ENCODE measurements around the gene SNAI3.

Gene SNAI3

GRCh38 chr16:88721815-88722755, 35.8 kb upstream of the SNAI3 start:
- FAIRE-seq = no peak
- DNase-seq (ENCODE audit: low spot score) = no peak

DNA sequence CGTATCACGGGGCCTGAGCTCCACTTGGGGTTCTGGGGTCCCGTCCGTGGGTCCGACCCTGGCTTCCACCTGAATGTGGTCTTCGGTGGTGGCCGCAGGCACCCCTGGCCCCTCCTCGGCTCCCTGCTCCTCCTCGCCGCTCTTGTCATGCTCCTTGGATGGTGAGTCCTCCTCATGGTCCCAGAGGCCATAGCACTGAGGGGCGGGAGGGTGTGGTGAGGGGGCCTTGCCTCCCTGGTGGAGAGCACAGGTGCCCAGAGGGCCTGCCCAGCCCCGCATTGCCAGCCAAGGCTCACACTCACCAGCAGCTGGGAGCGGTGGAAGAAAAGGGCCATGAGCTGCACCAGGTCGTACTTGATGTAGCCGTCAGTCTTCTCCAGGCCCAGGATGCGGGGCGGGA, 34.9 kb upstream of the SNAI3 start:
- DNase-seq (ENCODE audit: low spot score) (no peak), FAIRE-seq (no peak)

- FAIRE-seq = no peak
Measured at GRCh38 chr16:88720396-88720970, 34.2 kb upstream of the SNAI3 start.

DNA sequence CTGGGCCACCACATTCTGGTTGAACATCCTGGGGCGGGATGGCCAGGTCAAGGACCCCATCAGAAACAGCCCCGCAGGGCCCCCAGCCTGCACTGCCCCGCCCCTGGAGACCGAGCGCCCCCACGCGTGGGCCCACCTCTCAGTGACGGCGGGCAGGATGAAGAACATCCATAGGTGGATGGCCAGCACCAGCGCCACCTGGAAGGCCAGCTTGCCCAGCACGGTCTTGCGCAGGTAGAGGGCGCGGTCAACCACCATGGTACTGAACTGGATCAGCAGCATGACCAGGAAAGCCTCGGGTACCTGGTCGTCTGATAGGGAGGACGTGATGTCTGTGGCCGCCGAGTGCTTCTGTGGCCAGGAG, 33.6 kb upstream of the SNAI3 start:
- DNase-seq (ENCODE audit: low spot score) = no peak
- FAIRE-seq = no peak

More at GRCh38 chr16:88720396-88720970, 34.2 kb upstream of the SNAI3 start:
- DNase-seq (ENCODE audit: low spot score) = no peak

GRCh38 chr16:88719267-88719932, 33.1 kb upstream of the SNAI3 start:
- FAIRE-seq = no peak
- no peak for DNase-seq (ENCODE audit: low spot score)

DNA sequence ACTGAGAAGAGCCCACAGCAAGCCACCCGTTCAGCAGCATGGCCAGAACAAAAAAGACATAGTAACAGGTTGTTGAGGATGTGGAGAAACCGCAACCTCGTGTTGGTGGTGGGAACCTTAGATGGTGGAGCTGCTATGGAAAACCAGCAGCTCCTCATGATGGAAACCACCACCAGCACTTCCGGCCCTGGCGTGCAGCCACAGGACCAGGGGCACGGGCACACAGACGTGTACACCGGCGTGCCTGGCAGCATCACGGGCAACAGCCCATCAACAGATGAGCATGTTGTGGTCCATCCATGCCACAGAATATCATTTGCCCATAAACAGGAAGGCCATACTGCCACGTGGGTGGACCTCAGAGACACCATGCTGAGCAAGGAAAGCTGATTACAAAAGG, 31.9 kb upstream of the SNAI3 start:
- DNase-seq (ENCODE audit: low spot score) (no peak), FAIRE-seq (no peak)

- FAIRE-seq (no peak), DNase-seq (ENCODE audit: low spot score) (no peak)
Measured at GRCh38 chr16:88716601-88717001, 30.3 kb upstream of the SNAI3 start.

DNA sequence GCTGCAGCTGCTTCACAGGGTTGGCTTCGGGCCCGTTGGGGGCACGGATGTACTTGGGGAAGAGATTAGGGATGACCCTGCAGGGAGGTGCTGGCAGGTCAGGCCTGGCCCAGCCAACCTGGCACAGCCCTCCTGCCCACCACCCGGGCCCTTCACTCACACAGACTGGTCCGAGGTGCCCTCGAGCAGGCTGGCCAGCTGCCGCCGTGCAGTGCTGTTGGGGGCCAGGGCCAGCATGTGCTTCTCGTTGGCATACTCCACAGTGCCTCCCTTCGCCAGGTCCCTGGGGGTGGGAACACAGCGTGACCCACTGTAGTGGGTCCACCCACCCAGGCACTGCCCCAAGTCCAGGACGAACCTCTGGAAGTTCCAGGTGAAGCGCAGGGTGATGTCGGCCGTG, 29.9 kb upstream of the SNAI3 start:
- no peak for FAIRE-seq

GRCh38 chr16:88715312-88716190, 29.2 kb upstream of the SNAI3 start:
- FAIRE-seq (no peak), DNase-seq (ENCODE audit: low spot score) (no peak)

More for the DNA sequence above, 29.9 kb upstream of the SNAI3 start:
- no peak for DNase-seq (ENCODE audit: low spot score)

GRCh38 chr16:88714420-88715302, 28.4 kb upstream of the SNAI3 start:
- DNase-seq (ENCODE audit: low spot score) = no peak
- FAIRE-seq = no peak

- FAIRE-seq = no peak
- no peak for DNase-seq (ENCODE audit: low spot score)
Measured at GRCh38 chr16:88713568-88714419, 27.5 kb upstream of the SNAI3 start.

- FAIRE-seq (no peak), DNase-seq (ENCODE audit: low spot score) (no peak)
Measured at GRCh38 chr16:88713054-88713453, 26.7 kb upstream of the SNAI3 start.

GRCh38 chr16:88712362-88712979, 26.2 kb upstream of the SNAI3 start:
- FAIRE-seq (no peak), DNase-seq (ENCODE audit: low spot score) (no peak)

GRCh38 chr16:88711750-88712340, 25.5 kb upstream of the SNAI3 start:
- FAIRE-seq (no peak), DNase-seq (ENCODE audit: low spot score) (no peak)

DNA sequence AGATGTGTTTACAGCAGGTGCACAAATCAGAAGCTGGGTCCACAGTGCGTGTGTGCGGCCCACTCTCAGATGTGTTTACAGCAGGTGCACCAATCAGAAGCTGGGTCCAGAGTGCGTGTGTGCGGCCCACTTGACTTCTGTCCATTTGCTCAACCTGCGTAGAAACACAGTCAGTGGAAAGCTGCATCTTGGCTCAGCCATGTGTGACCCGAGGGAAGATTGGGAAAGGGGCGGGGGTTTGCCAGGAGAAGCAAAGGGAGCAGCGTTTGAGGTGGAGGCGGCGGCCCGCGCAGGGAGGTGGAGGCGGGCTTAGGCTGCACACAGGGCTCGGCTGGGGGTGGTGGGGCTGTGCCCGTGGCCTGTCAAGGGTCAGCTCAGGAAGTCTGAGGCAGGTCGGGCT, 24.2 kb upstream of the SNAI3 start:
- no peak for FAIRE-seq
- DNase-seq (ENCODE audit: low spot score) = no peak

DNA sequence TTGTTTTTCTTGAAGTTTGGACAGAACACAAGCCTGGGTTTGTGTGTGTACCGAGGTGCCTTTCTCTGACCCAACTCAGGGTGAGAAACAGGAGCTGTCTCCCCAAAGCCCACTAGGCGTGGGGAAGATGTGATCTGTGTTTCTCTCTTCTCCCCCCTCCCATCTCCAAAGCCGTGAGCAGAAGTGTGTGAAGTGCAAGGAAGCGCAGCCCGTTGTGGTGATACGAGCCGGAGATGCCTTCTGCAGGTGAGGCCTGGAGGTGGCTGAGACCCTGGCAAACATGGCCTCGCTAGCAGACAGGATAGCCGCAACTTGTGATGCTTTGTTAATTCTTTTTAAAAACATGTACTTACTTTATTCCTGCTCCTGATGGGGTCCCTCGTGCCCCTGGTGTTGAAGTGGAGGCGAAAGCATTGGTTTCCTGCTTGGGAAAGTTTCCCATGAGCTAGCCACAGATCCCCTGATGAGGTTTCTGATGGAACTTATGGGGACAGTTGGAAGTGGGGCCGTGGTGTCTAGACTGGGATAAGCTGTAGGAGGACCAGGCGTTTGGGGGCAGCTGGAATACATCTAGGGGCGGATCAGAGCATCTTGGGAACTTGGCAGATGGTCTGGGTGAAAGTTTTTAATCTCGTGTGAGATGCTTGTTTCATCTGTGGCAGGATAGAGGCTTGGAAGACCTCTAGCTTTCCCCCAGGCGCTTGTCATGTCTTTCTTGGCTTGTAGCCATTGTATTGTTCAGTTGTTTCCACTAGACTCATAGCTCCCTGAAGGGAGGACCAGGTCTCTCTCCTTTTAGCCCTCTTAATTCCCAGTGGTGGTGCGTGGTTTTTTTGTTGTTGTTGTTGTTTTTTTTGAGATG, 20.9 kb upstream of the SNAI3 start:
- no peak for DNase-seq (ENCODE audit: low spot score)
- no peak for FAIRE-seq

GRCh38 chr16:88706229-88706964, 20.1 kb upstream of the SNAI3 start, which contains the start of the genes CTU2 and RNF166:
TSS of gene CTU2 (plus strand) at chr16:88706503. CDS start at chr16:88706531, 28 bp downstream.
TSS of gene RNF166 (minus strand) at chr16:88706408. CDS start at chr16:88706325, 83 bp downstream.
- DNase-seq (ENCODE audit: low spot score) = peak; percentile 98
- peak; percentile 98 for FAIRE-seq

Measured in urothelium cell line (cell line).